22Rv1 (cell line): ENCODE measurements around the gene RAB20.
"Not testable (repeated sequence)": the region's sequence is repeated elsewhere in the genome, so short reads cannot be mapped to it uniquely, and the experiment has no call there.

Source experiments
- H3K27ac ChIP-seq: fragments of 450-650 bp; 2 replicates; pipeline ENCODE4 v1.5.1; 2017
- CTCF ChIP-seq: fragments of 450-650 bp; IDR thresholded peaks from 2 replicates; pipeline ENCODE4 v1.5.1; 2017; ENCODE audit warnings: mild to moderate bottlenecking
- ZFX ChIP-seq: fragments of 450-650 bp; IDR thresholded peaks from 2 replicates; pipeline ENCODE4 v1.6.1; 2017; ENCODE audit warnings: antibody characterized with exemption, borderline replicate concordance

RAB20 gene

GRCh38 chr13:110575322-110576069 is 14.0 kb upstream of the RAB20 start:
- no peak overlapping the region for H3K27ac ChIP-seq

DNA sequence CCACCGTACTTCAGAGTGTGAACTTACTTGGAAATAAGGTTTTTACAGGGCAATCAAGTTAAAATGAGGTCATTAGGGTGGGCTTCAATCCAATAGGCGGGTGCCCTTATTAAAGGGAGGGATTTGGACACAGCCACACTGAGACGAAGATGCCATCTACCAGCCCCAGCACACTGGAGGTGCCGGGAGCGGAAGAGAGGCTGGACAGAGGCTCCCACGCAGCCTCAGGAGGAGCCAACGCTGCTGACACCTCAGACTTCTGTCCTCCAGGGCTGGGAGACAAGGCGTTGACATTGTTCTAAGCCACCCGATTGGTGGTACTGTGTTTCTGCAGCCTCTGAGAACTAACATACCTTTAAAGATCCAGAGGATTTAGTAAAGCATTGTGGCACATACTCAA is 12.6 kb upstream of the RAB20 start:
- TF ChIP-seq ZFX (no peak), CTCF (no peak)
- no peak overlapping the region for H3K27ac ChIP-seq

More at GRCh38 chr13:110575322-110576069, 14.0 kb upstream of the RAB20 start:
- TF ChIP-seq ZFX, result no peak
- no peak for TF ChIP-seq CTCF

DNA sequence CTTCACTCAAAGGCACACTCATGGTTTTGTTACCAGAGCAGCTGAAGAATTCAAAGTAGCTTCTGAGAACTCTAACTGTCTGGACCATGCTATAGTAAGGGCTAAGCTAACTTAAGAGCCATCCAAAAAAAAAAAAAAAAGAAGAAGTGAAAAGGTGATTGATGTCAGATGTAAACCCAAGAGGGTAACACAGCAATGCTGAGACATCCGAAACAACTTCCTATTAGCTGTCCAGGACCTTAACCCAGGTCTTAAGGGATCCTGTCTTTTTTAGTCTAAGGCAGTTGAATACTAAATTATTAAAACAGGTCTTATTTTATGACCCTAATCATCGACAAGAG is 11.2 kb upstream of the RAB20 start:
- TF ChIP-seq ZFX (no peak), CTCF (no peak)
- no peak overlapping the region for H3K27ac ChIP-seq

DNA sequence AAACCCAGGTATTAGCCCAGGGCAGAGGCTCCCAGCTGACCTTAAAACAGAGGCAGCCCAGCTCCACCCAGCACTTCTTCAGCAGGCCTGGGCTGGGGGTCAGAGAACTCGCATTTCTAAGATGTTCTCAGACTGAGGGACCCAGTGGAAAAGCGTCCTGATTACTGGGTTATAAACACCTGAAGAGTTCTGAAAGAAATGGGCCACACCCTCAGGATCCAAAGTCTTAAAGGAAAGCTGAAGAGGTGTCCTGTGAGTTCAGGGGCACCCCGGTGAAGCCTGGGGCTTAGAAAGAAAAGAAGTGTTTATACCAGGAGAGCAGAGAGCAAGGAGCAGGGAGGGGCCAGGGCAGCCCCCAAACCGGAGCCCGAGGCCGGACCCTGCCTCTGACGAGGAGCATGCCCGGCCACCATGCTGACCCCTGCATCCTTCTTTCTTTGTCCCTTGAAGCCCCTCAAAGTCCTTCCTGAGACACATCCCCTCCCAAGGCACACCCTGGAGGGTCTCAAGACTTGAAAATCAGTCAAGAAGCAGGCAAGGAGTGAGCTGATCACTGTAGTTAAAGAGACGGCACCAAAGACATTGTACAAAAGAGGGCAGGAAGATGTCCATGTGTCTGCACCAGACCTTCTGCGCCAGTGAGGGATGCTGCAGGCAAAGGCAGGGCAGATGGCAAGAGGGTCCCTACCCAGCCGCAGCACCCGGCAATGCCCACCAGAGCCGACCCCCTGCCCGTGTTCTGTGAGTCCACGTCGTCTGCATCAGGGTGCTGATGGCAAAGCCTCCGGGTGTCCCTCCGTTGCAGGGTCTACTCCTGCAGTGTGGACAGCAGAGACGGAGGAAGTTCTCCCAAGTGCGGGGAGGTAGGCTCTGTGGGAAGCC is 10.6 kb upstream of the RAB20 start:
- H3K27ac ChIP-seq, result no peak overlapping the region
- TF ChIP-seq CTCF, result no peak
- TF ChIP-seq ZFX, result no peak

DNA sequence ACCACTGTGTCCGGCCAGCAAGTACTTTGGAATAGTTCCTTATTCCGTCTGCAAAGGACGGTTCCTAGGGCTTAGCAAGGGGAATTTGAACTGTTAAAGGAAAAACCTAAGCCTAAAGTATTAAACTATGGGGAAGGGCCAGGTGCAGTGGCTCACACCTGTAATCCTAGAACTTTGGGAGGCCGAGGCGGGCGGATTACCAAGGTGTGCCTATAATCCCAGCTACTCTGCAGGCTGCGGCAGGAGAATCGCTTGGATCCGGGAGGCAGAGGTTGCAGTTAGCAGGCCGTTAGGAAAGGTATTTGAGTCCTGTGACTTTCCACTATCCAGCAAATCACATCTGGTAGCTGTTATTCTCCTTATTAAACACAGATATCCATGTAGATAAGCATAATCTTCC is 9.4 kb upstream of the RAB20 start:
- H3K27ac ChIP-seq, result no peak overlapping the region
- TF ChIP-seq CTCF (no peak), ZFX (no peak)

GRCh38 chr13:110569962-110570361 is 8.4 kb upstream of the RAB20 start:
- H3K27ac ChIP-seq, result not testable (repeated sequence)

DNA sequence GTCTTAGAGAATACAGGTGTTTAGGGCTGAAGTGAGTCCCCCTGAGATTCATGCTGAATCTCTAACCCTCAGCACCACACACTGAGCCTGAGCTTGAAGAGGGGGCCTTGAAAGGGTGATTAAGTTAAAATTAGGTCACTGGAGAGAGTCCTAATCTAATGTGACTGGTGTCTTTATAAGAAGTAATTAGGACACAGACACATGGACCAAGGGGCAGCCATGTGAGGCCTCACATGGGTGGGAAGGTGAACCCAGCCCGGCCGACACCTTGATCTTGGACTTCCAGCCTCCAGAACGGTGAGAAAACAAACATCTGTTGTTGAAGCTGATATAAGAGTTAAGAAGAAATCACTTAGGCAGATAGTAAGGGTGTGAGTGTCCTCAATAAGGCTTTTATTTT is 7.1 kb upstream of the RAB20 start:
- no peak for TF ChIP-seq CTCF
- no peak for TF ChIP-seq ZFX
- H3K27ac ChIP-seq, result no peak overlapping the region
